Breast epithelium (tissue), 4 donors: Measurements from ENCODE around the gene MYO9B. TPM values are rescaled to one million over a fixed set of nuclear protein-coding genes. Genes with fewer than 3 reads are reported as not detected.

Experiments used
- DNase-seq, 2 donors: peaks; one replicate each; pipeline ENCODE4 v3.0.0-alpha.2; 2019; ENCODE audit warnings: low spot score in 2 of 2
- H3K27ac ChIP-seq, 2 donors: fragments of 200-600 bp; sonication (generic) in 1 of 2; one replicate each; pipeline ENCODE4 v1.5.1; 2016 to 2019; ENCODE audit warnings: mild to moderate bottlenecking in 1 of 2
- H3K27me3 ChIP-seq, 2 donors: fragments of 200-600 bp; sonication (generic) in 1 of 2; one replicate each; pipeline versions ENCODE4 v1.5.1 to v1.6.0; 2017 to 2019; ENCODE audit warnings: control low read depth in 1 of 2, mild to moderate bottlenecking in 1 of 2
- H3K36me3 ChIP-seq: fragments of 200-600 bp; one replicate; pipeline ENCODE4 v1.5.1; 2019
- H3K4me1 ChIP-seq, 2 donors: fragments of 200-600 bp; sonication (generic); one replicate each; pipeline ENCODE4 v1.5.1; 2016 to 2019; ENCODE audit warnings: control low read depth in 1 of 2
- H3K4me3 ChIP-seq, 3 donors: fragments of 200-600 bp; sonication (generic); 1 replicate in 2 of 3; 2 replicates in 1 of 3; pipeline ENCODE4 v1.5.1; 2016 to 2019; ENCODE audit warnings: mild to moderate bottlenecking in 3 of 3, moderate library complexity in 2 of 3
- H3K9me3 ChIP-seq, 2 donors: fragments of 200-600 bp; sonication (generic) in 1 of 2; one replicate each; pipeline ENCODE4 v1.5.1; 2016 to 2019; ENCODE audit warnings: control low read depth in 1 of 2
- POLR2A ChIP-seq: fragments of 450-650 bp; IDR thresholded peaks from one replicate; pipeline ENCODE4 v1.6.1; 2016; ENCODE audit warnings: antibody characterized with exemption, mild to moderate bottlenecking, moderate library complexity
- POLR2AphosphoS5 ChIP-seq, 3 donors: sonication (generic); formaldehyde crosslinking; IDR thresholded peaks; one replicate each; pipeline ENCODE4 v1.6.1; 2017; ENCODE audit warnings: antibody characterized with exemption in 3 of 3
- intact Hi-C: fragments of 100-400 bp; cut with DNase I; formaldehyde crosslinking; loops from one replicate; pipeline ENCODE4 v1.15.1; 2023; ENCODE audit warnings: low total_unique reads
- total RNA-seq, 3 donors: library from RNA; depleted of rRNA; stranded (reverse); fragments of >200 nt; gene quantifications; one replicate each; pipeline ENCODE4 v1.1.0, GENCODE V29; 2016
- TF ChIP-seq, protein P1 (sequence below), 3 donors: fragments of 450-650 bp; IDR thresholded peaks; one replicate each; pipeline ENCODE4 v1.5.1; 2016 to 2017; ENCODE audit warnings: antibody characterized with exemption in 3 of 3, mild to moderate bottlenecking in 3 of 3, moderate library complexity in 3 of 3

The MYO9B gene
- total RNA-seq, 3 donors from 2014 or later = 76.0 to 79.5 (median 77.4) TPM

DNA sequence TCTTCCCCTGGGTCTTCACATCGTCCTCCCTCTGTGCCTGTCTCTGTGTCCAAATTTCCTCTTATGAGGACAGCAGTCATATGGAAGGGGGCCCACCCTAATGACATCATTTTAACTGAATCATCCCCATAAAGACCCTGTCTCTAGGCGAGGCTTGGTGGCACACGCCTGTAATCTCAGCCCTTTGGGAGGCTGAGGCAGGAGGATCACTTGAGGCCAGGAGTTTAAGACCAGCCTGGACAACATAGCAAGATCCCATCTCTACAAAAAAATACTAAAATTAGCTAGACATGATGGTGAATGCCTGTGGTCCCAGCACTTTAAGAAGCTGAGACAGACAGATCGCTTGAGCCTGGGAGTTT, 4.8 kb downstream of the MYO9B start:
- peak overlapping the region in 2 of 3 donors; percentile 40 to 63 for H3K4me3 ChIP-seq
- peak overlapping the region; percentile 82 to 91 for H3K27ac ChIP-seq
- TF ChIP-seq POLR2AphosphoS5 (IDR thresholded peaks at IDR 0.05) = peak in 1 of 3 donors; percentile 2
- no peak for TF ChIP-seq POLR2A
- TF ChIP-seq, protein P1, sequence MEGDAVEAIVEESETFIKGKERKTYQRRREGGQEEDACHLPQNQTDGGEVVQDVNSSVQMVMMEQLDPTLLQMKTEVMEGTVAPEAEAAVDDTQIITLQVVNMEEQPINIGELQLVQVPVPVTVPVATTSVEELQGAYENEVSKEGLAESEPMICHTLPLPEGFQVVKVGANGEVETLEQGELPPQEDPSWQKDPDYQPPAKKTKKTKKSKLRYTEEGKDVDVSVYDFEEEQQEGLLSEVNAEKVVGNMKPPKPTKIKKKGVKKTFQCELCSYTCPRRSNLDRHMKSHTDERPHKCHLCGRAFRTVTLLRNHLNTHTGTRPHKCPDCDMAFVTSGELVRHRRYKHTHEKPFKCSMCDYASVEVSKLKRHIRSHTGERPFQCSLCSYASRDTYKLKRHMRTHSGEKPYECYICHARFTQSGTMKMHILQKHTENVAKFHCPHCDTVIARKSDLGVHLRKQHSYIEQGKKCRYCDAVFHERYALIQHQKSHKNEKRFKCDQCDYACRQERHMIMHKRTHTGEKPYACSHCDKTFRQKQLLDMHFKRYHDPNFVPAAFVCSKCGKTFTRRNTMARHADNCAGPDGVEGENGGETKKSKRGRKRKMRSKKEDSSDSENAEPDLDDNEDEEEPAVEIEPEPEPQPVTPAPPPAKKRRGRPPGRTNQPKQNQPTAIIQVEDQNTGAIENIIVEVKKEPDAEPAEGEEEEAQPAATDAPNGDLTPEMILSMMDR (IDR thresholded peaks at IDR 0.05) = no peak
- H3K9me3 ChIP-seq = no peaks in the 10 kb centered on the region
- H3K4me1 ChIP-seq = peaks cover 2 to 13% of the 10 kb centered on the region in 2 donors
- H3K27me3 ChIP-seq = no peaks in the 10 kb centered on the region
- intact Hi-C loops = no loop called here
- DNase-seq = no peak
- H3K36me3 ChIP-seq = no peaks in the 10 kb centered on the region

DNA sequence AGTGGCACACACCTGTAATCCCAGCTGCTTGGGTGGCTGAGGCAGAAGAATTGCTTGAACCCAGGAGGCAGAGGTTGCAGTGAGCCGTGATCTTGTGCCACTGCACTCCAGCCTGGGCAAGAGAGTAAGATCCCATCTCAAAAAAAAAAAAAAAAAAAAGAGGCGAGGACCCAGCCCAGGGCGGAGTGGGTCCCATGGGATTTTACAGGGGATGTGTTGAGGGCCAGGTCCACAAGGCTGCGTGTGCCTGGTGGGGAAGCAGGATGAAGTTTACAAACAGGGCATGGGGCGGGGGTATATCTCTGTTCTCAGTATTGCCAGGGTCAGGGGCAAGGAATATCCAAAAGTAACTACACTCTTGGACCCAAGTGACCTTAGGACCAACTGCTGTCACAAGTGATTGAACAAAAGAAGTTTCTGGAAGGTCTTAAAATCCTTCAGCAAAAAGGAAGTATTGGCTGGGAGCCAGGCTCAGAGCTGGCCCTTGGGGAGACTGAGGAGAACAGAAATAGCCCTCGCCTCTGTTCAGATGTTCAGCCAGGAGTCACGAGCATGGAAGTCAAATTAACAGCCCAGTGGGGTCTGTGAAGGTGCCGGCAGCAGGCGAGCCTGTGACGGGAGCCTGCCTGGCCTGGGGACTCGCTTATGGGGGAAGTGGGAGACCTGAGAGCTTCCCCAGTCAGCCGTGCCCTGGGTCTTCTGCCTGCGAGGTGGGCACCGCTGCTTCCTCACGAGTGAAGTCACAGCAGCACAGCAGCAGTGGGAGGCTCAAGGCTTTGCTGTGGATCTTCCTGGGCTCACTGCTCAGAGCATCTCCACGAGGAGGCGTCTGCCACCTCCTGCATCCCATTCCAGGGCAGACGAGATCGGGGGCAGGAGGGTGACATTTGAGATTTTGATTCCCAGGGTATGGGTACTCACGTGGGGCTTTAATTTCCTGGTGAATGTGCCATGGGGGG, 6.4 kb downstream of the MYO9B start:
- H3K27ac ChIP-seq = peak overlapping the region; percentile 3 to 38
- no peaks in the 10 kb centered on the region for H3K9me3 ChIP-seq
- DNase-seq = no peak
- TF ChIP-seq, protein P1 (IDR thresholded peaks at IDR 0.05) = no peak
- peaks cover 2 to 11% of the 10 kb centered on the region in 2 donors for H3K4me1 ChIP-seq
- H3K27me3 ChIP-seq = no peaks in the 10 kb centered on the region
- no peaks in the 10 kb centered on the region for H3K36me3 ChIP-seq
- no peak overlapping the region for H3K4me3 ChIP-seq
- intact Hi-C loops = no loop called here

DNA sequence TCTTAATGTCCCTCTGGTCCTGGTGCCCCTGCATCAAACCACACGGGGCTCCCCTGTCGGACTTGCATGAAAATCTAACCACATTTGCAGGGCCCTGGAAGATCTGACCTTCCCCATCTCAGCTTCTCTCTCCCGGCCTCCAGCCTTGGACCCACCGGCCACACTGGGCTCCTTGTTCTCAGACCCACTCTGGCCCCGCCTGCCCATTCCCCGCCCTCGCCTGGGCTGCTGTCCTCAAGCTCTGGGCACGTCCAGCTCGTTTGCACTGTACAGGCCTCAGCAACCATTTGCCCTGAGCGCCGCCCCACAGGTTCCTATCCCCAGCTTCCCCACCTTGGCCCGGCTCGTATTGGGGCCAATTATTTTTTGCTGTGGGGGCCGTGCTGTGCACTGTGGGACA, 10.5 kb downstream of the MYO9B start:
- intact Hi-C loops = no loop called here
- no peak overlapping the region for H3K27ac ChIP-seq
- no peak for DNase-seq

DNA sequence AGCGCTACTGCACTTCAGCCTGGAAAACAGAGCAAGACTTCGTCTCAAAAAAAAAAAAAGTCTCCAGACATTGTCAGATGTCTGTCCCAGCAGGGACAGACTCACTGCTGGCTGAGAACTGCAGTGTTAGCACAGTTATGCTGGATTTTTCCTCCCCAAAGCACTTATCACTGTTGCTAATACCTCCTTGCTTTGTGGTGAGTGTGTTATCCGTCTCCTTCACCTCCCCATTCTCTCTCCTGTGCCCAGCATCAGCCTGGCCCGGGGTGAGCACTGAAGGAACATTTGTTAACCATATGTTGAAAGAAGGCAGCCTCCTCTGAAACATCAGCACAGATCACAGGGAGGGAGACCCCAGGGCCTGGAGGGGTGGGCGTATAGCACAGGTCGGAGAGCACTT, 11.3 kb downstream of the MYO9B start:
- no peak for DNase-seq
- peaks cover 0 to 2% of the 10 kb centered on the region in 2 donors for H3K4me1 ChIP-seq
- intact Hi-C loops = no loop called here
- no peaks in the 10 kb centered on the region for H3K9me3 ChIP-seq
- no peaks in the 10 kb centered on the region for H3K36me3 ChIP-seq
- TF ChIP-seq POLR2A = no peak
- TF ChIP-seq POLR2AphosphoS5 (IDR thresholded peaks at IDR 0.05) = no peak
- TF ChIP-seq, protein P1 (IDR thresholded peaks at IDR 0.05) = no peak
- no peaks in the 10 kb centered on the region for H3K27me3 ChIP-seq
- H3K4me3 ChIP-seq = no peak overlapping the region
- no peak overlapping the region for H3K27ac ChIP-seq

More for the DNA sequence above, 10.5 kb downstream of the MYO9B start:
- TF ChIP-seq POLR2AphosphoS5 (IDR thresholded peaks at IDR 0.05) = no peak
- TF ChIP-seq, protein P1 (IDR thresholded peaks at IDR 0.05) = no peak
- H3K36me3 ChIP-seq = no peaks in the 10 kb centered on the region
- H3K4me3 ChIP-seq = no peak overlapping the region
- H3K27me3 ChIP-seq = no peaks in the 10 kb centered on the region
- H3K9me3 ChIP-seq = no peaks in the 10 kb centered on the region
- H3K4me1 ChIP-seq = peaks cover 0 to 2% of the 10 kb centered on the region in 2 donors

DNA sequence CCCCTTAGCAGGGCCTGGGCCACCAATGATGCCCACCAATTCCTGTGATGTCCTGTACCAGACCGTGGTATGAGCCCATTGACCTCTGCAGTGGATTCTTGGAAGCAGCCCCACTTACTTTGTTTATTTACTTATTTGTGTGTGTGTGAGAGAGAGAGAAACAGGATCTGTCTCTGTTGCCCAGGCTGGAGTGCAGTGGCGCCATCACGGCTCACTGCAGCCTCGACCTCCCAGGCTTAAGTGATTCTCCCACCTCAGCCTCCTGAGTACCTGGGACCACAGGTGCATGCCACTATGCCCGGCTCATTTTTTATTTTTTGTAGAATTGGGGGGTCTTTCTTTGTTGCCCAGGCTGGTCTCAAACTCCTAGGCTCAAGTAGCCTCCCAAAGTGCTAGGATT, 13.0 kb downstream of the MYO9B start:
- Histone ChIP-seq H3K36me3 (no peaks in the 10 kb centered on the region), H3K27ac (no peak overlapping the region), H3K4me1 (no peaks in the 10 kb centered on the region), H3K27me3 (no peaks in the 10 kb centered on the region), H3K9me3 (no peaks in the 10 kb centered on the region), H3K4me3 (no peak overlapping the region)
- no peak for DNase-seq
- intact Hi-C loops = no loop called here
- TF ChIP-seq, protein P1 (IDR thresholded peaks at IDR 0.05) = no peak
- TF ChIP-seq POLR2AphosphoS5 (IDR thresholded peaks at IDR 0.05) (no peak), POLR2A (no peak)
